GM21717 (cell line): ENCODE measurements around the gene STT3B.
A peak's percentile ranks its signal among the peaks of the same experiment; 100 is the strongest.
"Not testable (repeated sequence)": the region's sequence is repeated elsewhere in the genome, so short reads cannot be mapped to it uniquely, and the experiment has no call there.

ENCODE experiments used
- ATAC-seq: cut with Tn5 transposase; IDR thresholded peaks from one replicate; pipeline ENCODE4 v1.9.1; 2021; ENCODE audit warnings: mild to moderate bottlenecking, moderate library complexity; ENCODE audit not compliant: unreplicated experiment

STT3B gene

GRCh38 chr3:31590650-31591049, 57.9 kb downstream of the STT3B start:
- no peak for ATAC-seq

- ATAC-seq: no peak
Observed at GRCh38 chr3:31592764-31593163, 60.0 kb downstream of the STT3B start.

GRCh38 chr3:31596176-31596575, 63.5 kb downstream of the STT3B start:
- no peak for ATAC-seq

GRCh38 chr3:31600431-31600830, 67.7 kb downstream of the STT3B start:
- ATAC-seq: no peak

GRCh38 chr3:31605333-31605732, 72.6 kb downstream of the STT3B start:
- not testable (repeated sequence) for ATAC-seq

GRCh38 chr3:31606453-31606852, 73.7 kb downstream of the STT3B start:
- ATAC-seq: no peak

GRCh38 chr3:31610700-31611275, 78.1 kb downstream of the STT3B start:
- ATAC-seq: no peak

- no peak for ATAC-seq
Observed at GRCh38 chr3:31613177-31613576, 80.5 kb downstream of the STT3B start.

GRCh38 chr3:31613654-31614053, 80.9 kb downstream of the STT3B start:
- ATAC-seq: no peak

GRCh38 chr3:31614162-31614921, 81.6 kb downstream of the STT3B start:
- no peak for ATAC-seq

- ATAC-seq: no peak
Observed at GRCh38 chr3:31615071-31615875, 82.5 kb downstream of the STT3B start.

- no peak for ATAC-seq
Observed at GRCh38 chr3:31616711-31617110, 84.0 kb downstream of the STT3B start.

GRCh38 chr3:31620656-31621055, 87.9 kb downstream of the STT3B start:
- ATAC-seq: peak; percentile 45

GRCh38 chr3:31621314-31621713, 88.6 kb downstream of the STT3B start:
- no peak for ATAC-seq

GRCh38 chr3:31622636-31623288, 90.0 kb downstream of the STT3B start:
- ATAC-seq: peak; percentile 62

GRCh38 chr3:31624083-31624709, 91.5 kb downstream of the STT3B start:
- ATAC-seq: peak; percentile 48

- no peak for ATAC-seq
Observed at GRCh38 chr3:31625358-31625757, 92.6 kb downstream of the STT3B start.

- no peak for ATAC-seq
Observed at GRCh38 chr3:31629054-31629453, 96.3 kb downstream of the STT3B start.

GRCh38 chr3:31634476-31634875, 101.8 kb downstream of the STT3B start:
- no peak for ATAC-seq

GRCh38 chr3:31635545-31635944, 102.8 kb downstream of the STT3B start:
- peak; percentile 59 for ATAC-seq

GRCh38 chr3:31636049-31636448, 103.3 kb downstream of the STT3B start:
- ATAC-seq: no peak
